Raji (cell line): Measurements from ENCODE around the gene HEBP1.

Experiments used
- POLR2A ChIP-seq: IDR thresholded peaks from 2 replicates; pipeline ENCODE4 v1.6.1; 2011; ENCODE audit warnings: low read depth, low read length, control low read depth; ENCODE audit not compliant: insufficient read depth

Gene HEBP1

DNA sequence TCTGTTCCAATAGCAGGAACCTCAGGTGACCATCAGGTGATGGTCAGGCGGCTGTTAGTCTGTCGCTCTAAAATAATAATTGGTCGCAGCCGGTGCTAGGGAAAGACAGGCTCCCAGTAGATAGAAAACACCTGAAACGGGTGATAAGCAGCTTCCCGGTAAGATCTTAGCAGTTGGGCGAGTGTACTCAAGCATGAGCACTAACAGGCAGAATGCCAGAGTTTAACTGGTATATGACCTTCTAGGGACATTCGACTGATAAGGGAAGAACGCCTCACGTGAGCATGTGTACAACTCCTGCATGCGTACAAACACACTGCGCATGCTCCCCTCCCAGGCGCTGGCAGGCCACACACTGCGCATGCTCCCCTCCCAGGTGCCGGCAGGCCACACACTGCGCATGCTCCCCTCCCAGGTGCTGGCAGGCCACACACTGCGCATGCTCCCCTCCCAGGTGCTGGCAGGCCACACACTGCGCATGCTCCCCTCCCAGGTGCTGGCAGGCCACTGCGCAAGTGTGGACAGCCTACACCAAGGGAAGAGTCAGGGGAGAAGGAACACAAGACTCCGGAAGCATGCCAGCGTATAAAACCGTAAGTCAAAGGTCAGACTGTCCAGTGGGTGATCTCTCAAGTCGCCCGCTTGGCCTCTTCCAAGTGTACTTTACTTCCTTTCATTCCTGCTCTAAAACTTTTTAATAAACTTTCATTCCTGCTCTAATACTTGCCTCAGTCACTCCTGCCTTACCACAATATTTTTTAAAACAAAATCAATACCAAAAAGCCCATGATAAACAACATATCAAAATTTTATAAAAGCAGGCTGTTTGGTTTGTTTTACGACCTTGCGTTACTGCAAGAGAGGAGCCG, 72.6 kb downstream of the HEBP1 start:
- no peak for TF ChIP-seq POLR2A

GRCh38 chr12:12926571-12927071, 73.4 kb downstream of the HEBP1 start:
- no peak for TF ChIP-seq POLR2A

- TF ChIP-seq POLR2A = no peak
These were observed 74.7 kb downstream of the HEBP1 start for GRCh38 chr12:12925388-12925787.
